Erythroblast (primary cell): ENCODE measurements around the gene NUDT22.

Experiments
- GATA1 ChIP-seq: IDR thresholded peaks from 2 replicates; pipeline ENCODE4 v1.6.1; 2011; ENCODE audit warnings: low read depth, mild to moderate bottlenecking, control low read depth, low read length, moderate library complexity
- POLR2A ChIP-seq: IDR thresholded peaks from 2 replicates; pipeline ENCODE4 v1.6.1; 2011; ENCODE audit warnings: mild to moderate bottlenecking, low read length

- TF ChIP-seq POLR2A (no peak), GATA1 (no peak)
These were observed 6.8 kb upstream of the NUDT22 start for GRCh38 chr11:64219354-64219684.
